ENCODE measurements around the gene TAP1. TPM values are rescaled to one million over a fixed set of nuclear protein-coding genes. Genes with fewer than 3 reads are reported as not detected.

TAP1 gene
- total RNA-seq, 1 experiment from 2014 or later, result 12.1 TPM

DNA sequence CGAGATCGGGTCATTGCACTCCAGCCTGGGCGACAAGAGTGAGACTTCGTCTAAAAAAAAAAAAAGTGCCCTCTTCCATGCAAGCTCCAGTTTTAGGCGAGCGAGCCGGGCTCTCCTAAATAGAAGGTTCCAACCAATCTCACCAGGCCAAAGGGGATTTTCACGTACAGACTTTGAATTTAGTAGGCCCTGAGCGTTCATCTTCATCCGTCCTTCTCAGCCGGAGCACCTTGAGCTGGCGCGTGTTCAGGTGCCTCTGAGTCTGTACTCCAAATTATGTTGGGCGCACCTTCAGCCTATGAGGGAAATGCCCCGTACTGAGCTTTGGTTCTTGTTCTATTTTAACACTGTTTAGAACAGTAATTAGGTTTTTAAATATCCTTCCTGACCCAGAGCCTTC is 14.1 kb downstream of the TAP1 start:
- H3K14ac ChIP-seq (ENCODE audit: insufficient read depth, low read length), result no peak overlapping the region
- H3K9ac ChIP-seq (ENCODE audit: extremely low read depth, insufficient read length, low read length), result no peak overlapping the region
- H3K4me1 ChIP-seq (ENCODE audit: insufficient read depth, low read length), result peaks cover 4% of the 10 kb centered on the region; the same call in 1 of the 2 replicates
- no peak overlapping the region for H2BK5ac ChIP-seq (ENCODE audit: insufficient read length, low read length)
- H4K20me1 ChIP-seq (ENCODE audit: control insufficient read depth, insufficient read depth, insufficient read length), result no peaks in the 10 kb centered on the region
- no peak for DNase-seq
- no peaks in the 10 kb centered on the region for H3K79me2 ChIP-seq (ENCODE audit: insufficient read depth, low read length)
- WGBS (ENCODE audit: extremely low coverage, insufficient read length, low lambda C conversion rate), result no CpG with 5 or more reads among the region's 15 CpGs
- TF ChIP-seq, protein P1, sequence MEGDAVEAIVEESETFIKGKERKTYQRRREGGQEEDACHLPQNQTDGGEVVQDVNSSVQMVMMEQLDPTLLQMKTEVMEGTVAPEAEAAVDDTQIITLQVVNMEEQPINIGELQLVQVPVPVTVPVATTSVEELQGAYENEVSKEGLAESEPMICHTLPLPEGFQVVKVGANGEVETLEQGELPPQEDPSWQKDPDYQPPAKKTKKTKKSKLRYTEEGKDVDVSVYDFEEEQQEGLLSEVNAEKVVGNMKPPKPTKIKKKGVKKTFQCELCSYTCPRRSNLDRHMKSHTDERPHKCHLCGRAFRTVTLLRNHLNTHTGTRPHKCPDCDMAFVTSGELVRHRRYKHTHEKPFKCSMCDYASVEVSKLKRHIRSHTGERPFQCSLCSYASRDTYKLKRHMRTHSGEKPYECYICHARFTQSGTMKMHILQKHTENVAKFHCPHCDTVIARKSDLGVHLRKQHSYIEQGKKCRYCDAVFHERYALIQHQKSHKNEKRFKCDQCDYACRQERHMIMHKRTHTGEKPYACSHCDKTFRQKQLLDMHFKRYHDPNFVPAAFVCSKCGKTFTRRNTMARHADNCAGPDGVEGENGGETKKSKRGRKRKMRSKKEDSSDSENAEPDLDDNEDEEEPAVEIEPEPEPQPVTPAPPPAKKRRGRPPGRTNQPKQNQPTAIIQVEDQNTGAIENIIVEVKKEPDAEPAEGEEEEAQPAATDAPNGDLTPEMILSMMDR (conservative IDR thresholded peaks at IDR 0.05), result no peak
- H3K4me1 Mint-ChIP-seq, result peaks cover 5 to 10% of the 10 kb centered on the region in 2 experiments
- H3K79me1 ChIP-seq (ENCODE audit: insufficient read depth, low read depth, low read length, poor library complexity, severe bottlenecking), result no peaks in the 10 kb centered on the region
- H3K23me2 ChIP-seq (ENCODE audit: insufficient read length, low read depth, low read length, poor library complexity, severe bottlenecking), result peaks cover 16% of the 10 kb centered on the region
- no peak overlapping the region for H4K91ac ChIP-seq (ENCODE audit: insufficient read length, low read depth, low read length)
- no peak overlapping the region for H3K23ac ChIP-seq (ENCODE audit: insufficient read length, low read depth, low read length)
- no peak overlapping the region for H2BK12ac ChIP-seq (ENCODE audit: insufficient read length, low read depth, low read length)
- no peak overlapping the region for H3K4ac ChIP-seq (ENCODE audit: low read depth, low read length)
- H3K9me3 Mint-ChIP-seq, result no peaks in the 10 kb centered on the region
- no peak overlapping the region for H2AK5ac ChIP-seq (ENCODE audit: insufficient read length, low read length)
- no peak overlapping the region for H3K56ac ChIP-seq (ENCODE audit: insufficient read length, low read depth, low read length)
- H3K27me3 ChIP-seq (ENCODE audit: insufficient read depth, low read length), result no peaks in the 10 kb centered on the region
- peaks cover under 1 to 25% (median 10%) of the 10 kb centered on the region in 3 experiments; a peak in 6 of 7 replicates for H3K36me3 Mint-ChIP-seq (ENCODE audit: insufficient read depth in 1 of 3, low read depth in 3 of 3)
- H2BK20ac ChIP-seq (ENCODE audit: low read depth, low read length, poor library complexity, severe bottlenecking), result no peak overlapping the region
- H3K27me3 Mint-ChIP-seq (ENCODE audit: low read depth), result peaks cover 27% of the 10 kb centered on the region
- no peak overlapping the region for H4K5ac ChIP-seq (ENCODE audit: insufficient read length, low read depth, low read length)
- no peak overlapping the region for H2BK15ac ChIP-seq (ENCODE audit: low read depth, low read length)
- H3K9me3 ChIP-seq (ENCODE audit: control insufficient read depth, low read depth, low read length), result no peaks in the 10 kb centered on the region
- no peak overlapping the region for H3K18ac ChIP-seq (ENCODE audit: insufficient read length, low read depth, low read length)
- no peak overlapping the region for H3T11ph ChIP-seq (ENCODE audit: low read length)
- no peak overlapping the region for H3K27ac ChIP-seq (ENCODE audit: insufficient read length, low read depth, low read length)
- no peak overlapping the region for H3K27ac Mint-ChIP-seq
- H2AFZ ChIP-seq (ENCODE audit: low read length), result no peak overlapping the region
- no peak overlapping the region for H3K4me2 ChIP-seq (ENCODE audit: insufficient read depth, insufficient read length, low read length)
- H2BK120ac ChIP-seq (ENCODE audit: low read depth, low read length, poor library complexity, severe bottlenecking), result no peak overlapping the region
- no peak overlapping the region for H4K8ac ChIP-seq (replicated peaks; ENCODE audit: insufficient read length, low read depth, low read length)
- H3K4me3 Mint-ChIP-seq, result no peak overlapping the region
